ENCODE results near the gene MTARC1.

The MTARC1 gene

GRCh38 chr1:220806408-220806807 lies 19.7 kb downstream of the MTARC1 start:
- Histone ChIP-seq H3K27me3 (ENCODE audit: insufficient read depth, low read depth, severe bottlenecking) (no peaks in the 10 kb centered on the region), H3K4me3 (ENCODE audit: low read depth, low read length) (no peak overlapping the region), H3K27ac (0 out of 2 replicates have a peak overlapping the region, but pooled peaks have one; percentile 5), H3K36me3 (peaks cover 45% of the 10 kb centered on the region), H3K9me3 (ENCODE audit: severe bottlenecking) (no peaks in the 10 kb centered on the region)
- no peak for TF ChIP-seq CTCF (IDR thresholded peaks at IDR 0.05; ENCODE audit: low read depth, low read length)
- DNase-seq: peak; percentile 63

GRCh38 chr1:220807726-220808125 lies 21.0 kb downstream of the MTARC1 start:
- Histone ChIP-seq H3K4me3 (ENCODE audit: low read depth, low read length) (no peak overlapping the region), H3K27me3 (ENCODE audit: insufficient read depth, low read depth, severe bottlenecking) (no peaks in the 10 kb centered on the region), H3K27ac (peak overlapping the region; percentile 64), H3K36me3 (peaks cover 44% of the 10 kb centered on the region), H3K9me3 (ENCODE audit: severe bottlenecking) (no peaks in the 10 kb centered on the region)
- TF ChIP-seq CTCF (IDR thresholded peaks at IDR 0.05; ENCODE audit: low read depth, low read length): no peak
- DNase-seq: no peak

GRCh38 chr1:220808345-220809186 lies 21.9 kb downstream of the MTARC1 start:
- H3K36me3 ChIP-seq: peaks cover 48% of the 10 kb centered on the region
- no peak for TF ChIP-seq CTCF (IDR thresholded peaks at IDR 0.05; ENCODE audit: low read depth, low read length)

GRCh38 chr1:220809187-220809550 lies 22.5 kb downstream of the MTARC1 start:
- Histone ChIP-seq H3K36me3 (peaks cover 54% of the 10 kb centered on the region), H3K4me3 (ENCODE audit: low read depth, low read length) (no peak overlapping the region), H3K27ac (peak overlapping the region; percentile 64; the same call in 1 of the 2 replicates), H3K9me3 (ENCODE audit: severe bottlenecking) (no peaks in the 10 kb centered on the region), H3K27me3 (ENCODE audit: insufficient read depth, low read depth, severe bottlenecking) (no peaks in the 10 kb centered on the region)
- DNase-seq: no peak
- no peak for TF ChIP-seq CTCF (IDR thresholded peaks at IDR 0.05; ENCODE audit: low read depth, low read length)

More at GRCh38 chr1:220808345-220809186, 21.9 kb downstream of the MTARC1 start:
- no peak for DNase-seq
- peak overlapping the region; percentile 64 for H3K27ac ChIP-seq
- no peaks in the 10 kb centered on the region for H3K27me3 ChIP-seq (ENCODE audit: insufficient read depth, low read depth, severe bottlenecking)
- H3K9me3 ChIP-seq (ENCODE audit: severe bottlenecking): no peaks in the 10 kb centered on the region
- H3K4me3 ChIP-seq (ENCODE audit: low read depth, low read length): no peak overlapping the region

- DNase-seq: no peak
- H3K36me3 ChIP-seq: peaks cover 57% of the 10 kb centered on the region
- no peak overlapping the region for H3K27ac ChIP-seq
- H3K27me3 ChIP-seq (ENCODE audit: insufficient read depth, low read depth, severe bottlenecking): no peaks in the 10 kb centered on the region
- no peak for TF ChIP-seq CTCF (IDR thresholded peaks at IDR 0.05; ENCODE audit: low read depth, low read length)
- no peaks in the 10 kb centered on the region for H3K9me3 ChIP-seq (ENCODE audit: severe bottlenecking)
- H3K4me3 ChIP-seq (ENCODE audit: low read depth, low read length): no peak overlapping the region
Observed at GRCh38 chr1:220809704-220810103, 23.0 kb downstream of the MTARC1 start.

All from WERI-Rb-1 (cell line).